ENCODE data around the gene OR6B1. TPM values are rescaled to one million over a fixed set of nuclear protein-coding genes. Genes with fewer than 3 reads are reported as not detected.

Gene OR6B1
- total RNA-seq (not detected), polyA plus RNA-seq (ENCODE audit: insufficient read length in 2 of 2) (under 1 TPM in 1 of 2 donors, not detected in 1; 0.03 TPM)
- long read RNA-seq, donor 1, result 0 reads
- long read RNA-seq, donor 2, result 0 reads
- long read RNA-seq, donor 3, result 0 reads
- long read RNA-seq, donor 4, result 0 reads

DNA sequence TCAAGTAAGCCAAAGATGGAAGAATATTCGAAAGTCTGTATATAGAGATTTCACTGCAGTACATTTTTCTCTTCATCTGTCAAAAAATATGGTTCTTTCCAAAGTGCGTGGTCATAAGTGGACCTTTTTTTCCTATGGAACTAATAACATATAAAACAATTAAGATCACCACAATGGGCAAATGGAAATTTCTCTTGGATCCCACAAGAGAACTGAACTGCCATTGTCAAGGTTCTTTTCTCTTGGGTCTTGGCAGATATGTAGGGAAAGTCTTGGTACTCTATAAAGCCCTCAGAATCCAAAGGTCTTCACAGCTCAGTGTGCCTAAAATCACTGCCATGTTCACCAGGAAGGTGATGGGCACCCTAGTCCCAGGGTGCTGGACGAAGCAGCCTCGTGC, at the start of gene OR6B1:
Gene OR6B1 (plus strand): TSS at position 301 of the 400 bp plus-strand sequence. CDS start 3,677 bp downstream, outside the sequence.
- Histone ChIP-seq H3K4me3 (ENCODE audit: low read depth, low read length) (no peak within 1 kb of the TSS), H3K4me1 (ENCODE audit: control insufficient read depth, insufficient read depth, low read length) (no peaks in the 10 kb centered on the region), H3K27me3 (ENCODE audit: control insufficient read depth, insufficient read depth, low read length) (no peaks in the 10 kb centered on the region), H3K9me3 (ENCODE audit: control insufficient read depth, insufficient read depth, low read length) (no peaks in the 10 kb centered on the region), H3K27ac (ENCODE audit: low read depth, low read length) (no peak within 1 kb of the TSS), H3K36me3 (ENCODE audit: control insufficient read depth, insufficient read depth, low read length) (no peaks in the 10 kb centered on the region)
- WGBS (ENCODE audit: insufficient coverage), result 94% methylated on average over 2 of the region's 4 CpGs
- no peak for DNase-seq (ENCODE audit: low read depth in 4 of 6, low spot score in 6 of 6)

DNA sequence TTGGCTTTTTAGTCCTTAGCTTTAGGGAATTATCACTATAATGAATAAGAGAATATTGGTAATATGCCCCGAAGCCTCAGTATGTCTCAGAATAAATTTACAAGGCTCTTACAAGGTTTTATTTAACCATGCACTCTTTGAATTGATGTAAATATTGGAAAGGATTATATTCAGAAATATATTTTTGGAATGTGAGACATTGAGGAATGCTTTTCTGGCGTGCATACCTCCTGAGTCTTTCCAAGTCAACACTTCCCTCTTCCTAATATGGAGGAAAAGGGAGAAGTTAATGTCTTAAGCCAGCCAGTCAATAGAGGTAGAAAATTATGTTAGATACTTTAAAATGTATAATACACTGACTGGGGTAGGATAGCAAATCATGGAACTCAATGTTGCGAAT, 46.7 kb upstream of the OR6B1 start:
- peak in 1 of 6 donors; percentile 12 for DNase-seq (ENCODE audit: low read depth in 4 of 6, low spot score in 6 of 6)
- no peaks in the 10 kb centered on the region for H3K36me3 ChIP-seq (ENCODE audit: control insufficient read depth, insufficient read depth, low read length)
- no peak overlapping the region for H3K27ac ChIP-seq (ENCODE audit: low read depth, low read length)
- no CpG with 5 or more reads among the region's 3 CpGs for WGBS (ENCODE audit: insufficient coverage)
- no peak overlapping the region for H3K4me3 ChIP-seq (ENCODE audit: low read depth, low read length)
- H3K9me3 ChIP-seq (ENCODE audit: control insufficient read depth, insufficient read depth, low read length), result no peaks in the 10 kb centered on the region
- H3K27me3 ChIP-seq (ENCODE audit: control insufficient read depth, insufficient read depth, low read length), result no peaks in the 10 kb centered on the region
- no peaks in the 10 kb centered on the region for H3K4me1 ChIP-seq (ENCODE audit: control insufficient read depth, insufficient read depth, low read length)

DNA sequence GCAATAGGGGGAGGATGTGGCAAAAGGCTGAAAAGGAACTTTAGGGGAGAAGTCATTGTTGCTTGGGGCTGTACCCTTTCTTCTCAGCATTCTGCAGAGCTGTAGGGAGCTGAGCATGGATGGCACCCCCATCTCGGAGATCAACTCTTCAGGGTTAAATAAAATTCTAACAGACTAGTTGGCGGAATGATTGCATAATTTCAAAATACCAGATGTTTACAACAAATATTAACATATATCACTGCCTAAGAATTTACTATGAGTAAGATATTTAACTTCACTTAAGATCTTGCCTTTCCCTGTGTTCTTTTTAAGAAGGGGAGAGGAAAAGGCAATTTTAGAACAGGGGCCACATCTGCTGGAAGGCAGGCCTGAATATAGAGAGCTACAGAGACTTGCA, 46.0 kb upstream of the OR6B1 start:
- Histone ChIP-seq H3K27me3 (ENCODE audit: control insufficient read depth, insufficient read depth, low read length) (no peaks in the 10 kb centered on the region), H3K36me3 (ENCODE audit: control insufficient read depth, insufficient read depth, low read length) (no peaks in the 10 kb centered on the region), H3K4me3 (ENCODE audit: low read depth, low read length) (no peak overlapping the region), H3K27ac (ENCODE audit: low read depth, low read length) (no peak overlapping the region), H3K9me3 (ENCODE audit: control insufficient read depth, insufficient read depth, low read length) (no peaks in the 10 kb centered on the region), H3K4me1 (ENCODE audit: control insufficient read depth, insufficient read depth, low read length) (no peaks in the 10 kb centered on the region)
- WGBS (ENCODE audit: insufficient coverage), result no CpG with 5 or more reads among the region's 2 CpGs
- no peak for DNase-seq (ENCODE audit: low read depth in 4 of 6, low spot score in 6 of 6)

DNA sequence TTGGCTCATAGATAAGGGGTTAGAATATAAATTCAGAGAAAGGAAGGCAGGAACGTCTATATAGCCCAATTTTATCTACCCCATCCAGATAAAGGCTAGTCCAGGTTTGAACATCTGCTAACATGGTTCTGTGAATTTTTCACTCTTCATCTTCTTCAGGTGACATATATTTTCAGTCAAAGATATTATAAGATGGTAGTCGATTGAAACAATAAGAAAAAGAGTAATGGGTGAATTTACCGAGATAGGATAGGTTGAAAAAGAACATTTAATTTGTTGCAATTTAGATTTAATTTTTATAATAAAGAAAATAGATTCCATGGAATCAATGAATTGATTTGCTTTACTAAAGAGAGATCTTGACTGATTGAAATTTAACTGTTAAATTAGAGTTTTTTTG, 45.6 kb upstream of the OR6B1 start, which contains the start of gene OR2F1:
Gene OR2F1 (plus strand): TSS at position 301 of the 400 bp plus-strand sequence. CDS start 5,127 bp downstream, outside the sequence.
- no peak for DNase-seq (ENCODE audit: low read depth in 4 of 6, low spot score in 6 of 6)
- H3K36me3 ChIP-seq (ENCODE audit: control insufficient read depth, insufficient read depth, low read length), result no peaks in the 10 kb centered on the region
- no peaks in the 10 kb centered on the region for H3K4me1 ChIP-seq (ENCODE audit: control insufficient read depth, insufficient read depth, low read length)
- WGBS (ENCODE audit: insufficient coverage), result no CpG with 5 or more reads among the region's 3 CpGs
- no peaks in the 10 kb centered on the region for H3K9me3 ChIP-seq (ENCODE audit: control insufficient read depth, insufficient read depth, low read length)
- no peak within 1 kb of the TSS for H3K4me3 ChIP-seq (ENCODE audit: low read depth, low read length)
- H3K27me3 ChIP-seq (ENCODE audit: control insufficient read depth, insufficient read depth, low read length), result no peaks in the 10 kb centered on the region
- H3K27ac ChIP-seq (ENCODE audit: low read depth, low read length), result no peak within 1 kb of the TSS

DNA sequence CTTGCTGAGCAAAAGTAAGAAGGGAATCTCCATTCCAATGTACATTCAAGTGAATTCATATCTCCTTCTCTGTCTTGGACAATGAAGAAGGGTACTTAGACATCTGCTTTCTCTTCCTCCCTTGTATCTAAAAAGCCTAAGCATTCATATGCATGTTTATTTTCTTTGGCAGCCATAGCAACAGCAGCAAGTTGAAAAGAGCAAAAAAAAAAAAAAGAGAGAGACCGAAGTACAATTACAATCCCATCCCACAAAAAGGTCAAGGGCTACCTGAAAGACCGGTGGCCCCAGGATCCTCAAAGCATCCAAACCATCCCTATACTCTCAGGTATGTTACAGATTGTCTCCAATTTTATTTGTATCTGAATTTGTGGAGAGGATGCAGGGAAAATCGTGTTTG, 41.3 kb upstream of the OR6B1 start:
- no peaks in the 10 kb centered on the region for H3K9me3 ChIP-seq (ENCODE audit: control insufficient read depth, insufficient read depth, low read length)
- no CpG with 5 or more reads among the region's 3 CpGs for WGBS (ENCODE audit: insufficient coverage)
- peak in 1 of 6 donors; percentile 6 for DNase-seq (ENCODE audit: low read depth in 4 of 6, low spot score in 6 of 6)

DNA sequence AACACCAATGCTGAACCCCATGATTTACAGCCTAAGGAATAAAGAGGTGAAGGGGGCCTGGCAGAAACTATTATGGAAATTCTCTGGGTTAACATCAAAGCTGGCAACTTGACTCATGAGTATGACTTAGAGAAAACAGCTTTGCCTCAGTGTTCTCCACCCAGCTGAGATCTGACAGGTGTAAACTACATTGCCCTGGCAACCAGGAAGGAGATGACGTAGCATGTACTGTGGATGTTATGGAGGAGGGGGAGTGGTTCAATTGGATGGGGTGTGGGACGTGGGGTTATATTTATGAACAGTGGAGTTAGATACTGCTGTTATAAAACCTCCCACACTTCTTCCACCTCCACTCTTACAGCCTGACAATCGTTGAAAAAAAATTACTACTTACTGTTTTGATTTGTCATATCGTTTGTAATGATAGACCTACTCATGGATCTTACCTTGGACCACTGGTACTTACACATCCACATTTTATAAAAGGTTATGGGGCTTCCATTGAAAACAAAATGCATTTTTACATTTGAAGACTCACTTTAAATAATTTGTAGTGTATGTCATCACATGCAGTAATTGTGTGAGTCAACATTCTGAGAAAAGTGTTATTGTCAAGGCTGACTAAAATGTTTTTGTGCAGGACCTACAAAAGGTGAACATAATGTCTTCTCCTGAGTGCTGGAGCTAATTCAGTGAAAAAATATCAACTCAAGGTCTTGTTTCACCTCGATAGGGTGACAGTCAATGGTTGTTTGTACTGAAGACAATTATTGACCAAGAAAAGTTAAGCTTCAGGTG, 39.1 kb upstream of the OR6B1 start:
- no peak overlapping the region for H3K4me3 ChIP-seq (ENCODE audit: low read depth, low read length)
- no peak overlapping the region for H3K27ac ChIP-seq (ENCODE audit: low read depth, low read length)
- WGBS (ENCODE audit: insufficient coverage), result 100% methylated on average over 1 of the region's 5 CpGs
- no peaks in the 10 kb centered on the region for H3K9me3 ChIP-seq (ENCODE audit: control insufficient read depth, insufficient read depth, low read length)
- DNase-seq (ENCODE audit: low read depth in 4 of 6, low spot score in 6 of 6), result no peak
- no peaks in the 10 kb centered on the region for H3K27me3 ChIP-seq (ENCODE audit: control insufficient read depth, insufficient read depth, low read length)
- no peaks in the 10 kb centered on the region for H3K36me3 ChIP-seq (ENCODE audit: control insufficient read depth, insufficient read depth, low read length)
- H3K4me1 ChIP-seq (ENCODE audit: control insufficient read depth, insufficient read depth, low read length), result no peaks in the 10 kb centered on the region

More for the DNA sequence above, 41.3 kb upstream of the OR6B1 start:
- Histone ChIP-seq H3K4me1 (ENCODE audit: control insufficient read depth, insufficient read depth, low read length) (no peaks in the 10 kb centered on the region), H3K36me3 (ENCODE audit: control insufficient read depth, insufficient read depth, low read length) (no peaks in the 10 kb centered on the region), H3K27ac (ENCODE audit: low read depth, low read length) (no peak overlapping the region), H3K27me3 (ENCODE audit: control insufficient read depth, insufficient read depth, low read length) (no peaks in the 10 kb centered on the region), H3K4me3 (ENCODE audit: low read depth, low read length) (no peak overlapping the region)

DNA sequence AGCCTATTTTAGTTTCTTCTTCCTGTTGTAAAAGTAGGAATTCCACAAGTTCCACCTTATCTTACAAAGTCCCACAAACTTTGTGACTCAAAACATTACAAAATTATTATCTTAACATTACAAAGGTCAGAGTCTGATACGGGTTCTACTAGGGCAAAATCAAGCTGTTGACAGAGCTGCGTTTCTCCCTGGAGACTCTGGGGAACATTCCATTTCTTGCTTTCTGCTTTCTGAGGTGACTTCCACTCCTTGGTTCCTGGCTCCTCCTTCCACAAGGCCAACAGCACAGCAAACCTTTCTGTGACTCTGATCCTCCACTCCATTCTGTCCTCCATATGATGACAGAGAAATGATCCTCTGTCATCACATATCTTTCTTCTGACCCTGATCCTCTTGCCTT, 34.8 kb upstream of the OR6B1 start:
- H3K36me3 ChIP-seq (ENCODE audit: control insufficient read depth, insufficient read depth, low read length), result no peaks in the 10 kb centered on the region
- no peaks in the 10 kb centered on the region for H3K27me3 ChIP-seq (ENCODE audit: control insufficient read depth, insufficient read depth, low read length)
- no peaks in the 10 kb centered on the region for H3K4me1 ChIP-seq (ENCODE audit: control insufficient read depth, insufficient read depth, low read length)
- H3K27ac ChIP-seq (ENCODE audit: low read depth, low read length), result no peak overlapping the region
- 81% methylated on average over 2 of the region's 2 CpGs for WGBS (ENCODE audit: insufficient coverage)
- H3K4me3 ChIP-seq (ENCODE audit: low read depth, low read length), result no peak overlapping the region
- DNase-seq (ENCODE audit: low read depth in 4 of 6, low spot score in 6 of 6), result no peak
- H3K9me3 ChIP-seq (ENCODE audit: control insufficient read depth, insufficient read depth, low read length), result no peaks in the 10 kb centered on the region

DNA sequence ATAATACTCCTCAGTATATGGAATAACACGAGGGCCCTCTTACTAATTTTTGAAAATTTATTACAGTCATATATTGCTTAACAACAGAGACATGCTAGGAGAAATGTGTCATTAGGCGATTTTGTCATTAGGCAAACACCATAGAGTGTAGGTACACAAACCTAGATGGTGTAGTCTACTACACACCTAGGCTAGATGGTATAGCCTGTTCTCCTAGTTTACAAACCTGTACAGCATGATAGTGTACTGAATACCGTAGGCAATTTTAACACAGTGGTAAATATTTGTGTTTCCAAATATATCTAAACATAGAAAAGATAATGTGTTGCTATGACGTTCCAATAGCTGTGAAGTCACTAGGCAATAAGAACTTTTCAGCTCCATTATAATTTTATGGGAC, 32.7 kb upstream of the OR6B1 start:
- H3K4me1 ChIP-seq (ENCODE audit: control insufficient read depth, insufficient read depth, low read length), result no peaks in the 10 kb centered on the region
- H3K27me3 ChIP-seq (ENCODE audit: control insufficient read depth, insufficient read depth, low read length), result no peaks in the 10 kb centered on the region
- no CpG with 5 or more reads among the region's 4 CpGs for WGBS (ENCODE audit: insufficient coverage)

DNA sequence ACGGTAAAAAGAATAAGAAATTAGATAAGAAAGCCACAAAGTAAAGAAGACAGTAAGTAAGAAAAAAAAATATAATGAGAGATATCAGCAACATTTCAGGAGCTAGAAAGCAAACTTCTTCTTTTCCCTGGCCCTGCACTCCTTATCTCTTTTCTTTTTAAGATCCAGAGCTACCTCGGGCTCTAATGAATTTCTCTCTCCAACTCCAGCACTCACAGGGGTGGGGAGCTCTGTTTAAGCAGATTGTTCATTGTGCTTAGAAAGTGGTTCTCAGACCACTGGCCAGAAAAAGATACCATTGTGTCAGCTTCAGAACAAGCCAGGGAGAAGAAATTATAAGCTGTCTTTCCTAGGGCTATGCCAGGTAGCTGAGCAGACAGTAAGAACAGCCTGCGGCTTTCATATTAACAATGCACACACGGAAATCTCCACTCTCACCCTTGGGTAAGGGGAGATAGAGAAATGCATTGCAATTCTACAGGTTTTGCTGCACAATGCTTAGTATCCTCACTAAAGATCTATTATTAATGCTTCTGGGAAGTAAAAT, 26.2 kb upstream of the OR6B1 start:
- Histone ChIP-seq H3K4me1 (ENCODE audit: control insufficient read depth, insufficient read depth, low read length) (no peaks in the 10 kb centered on the region), H3K27me3 (ENCODE audit: control insufficient read depth, insufficient read depth, low read length) (no peaks in the 10 kb centered on the region), H3K9me3 (ENCODE audit: control insufficient read depth, insufficient read depth, low read length) (no peaks in the 10 kb centered on the region), H3K36me3 (ENCODE audit: control insufficient read depth, insufficient read depth, low read length) (no peaks in the 10 kb centered on the region), H3K4me3 (ENCODE audit: low read depth, low read length) (no peak overlapping the region), H3K27ac (ENCODE audit: low read depth, low read length) (no peak overlapping the region)
- WGBS (ENCODE audit: insufficient coverage), result no CpG with 5 or more reads among the region's 4 CpGs
- no peak for DNase-seq (ENCODE audit: low read depth in 4 of 6, low spot score in 6 of 6)

More for the DNA sequence above, 32.7 kb upstream of the OR6B1 start:
- Histone ChIP-seq H3K36me3 (ENCODE audit: control insufficient read depth, insufficient read depth, low read length) (no peaks in the 10 kb centered on the region), H3K9me3 (ENCODE audit: control insufficient read depth, insufficient read depth, low read length) (no peaks in the 10 kb centered on the region), H3K4me3 (ENCODE audit: low read depth, low read length) (no peak overlapping the region), H3K27ac (ENCODE audit: low read depth, low read length) (no peak overlapping the region)
- no peak for DNase-seq (ENCODE audit: low read depth in 4 of 6, low spot score in 6 of 6)

DNA sequence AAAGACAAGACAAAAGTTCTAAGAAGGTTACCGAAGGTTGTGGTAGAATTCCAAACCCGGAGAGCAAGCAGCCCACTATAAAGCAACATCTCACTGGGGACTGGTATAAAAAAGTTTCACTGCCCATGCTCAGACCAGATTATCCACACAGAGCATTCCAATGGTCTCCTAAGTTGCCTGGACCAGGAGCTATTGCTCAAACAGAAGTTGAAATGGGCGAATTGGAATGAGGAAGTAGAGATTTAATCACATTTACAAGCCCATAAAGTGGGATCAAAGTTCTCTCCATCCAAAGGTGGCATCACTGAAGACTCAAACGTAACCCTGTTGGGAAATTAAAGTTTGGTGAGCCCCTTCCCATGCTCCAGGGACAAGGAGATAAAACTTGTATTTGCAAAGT, 25.7 kb upstream of the OR6B1 start:
- DNase-seq (ENCODE audit: low read depth in 4 of 6, low spot score in 6 of 6), result no peak
- no peaks in the 10 kb centered on the region for H3K36me3 ChIP-seq (ENCODE audit: control insufficient read depth, insufficient read depth, low read length)
- H3K9me3 ChIP-seq (ENCODE audit: control insufficient read depth, insufficient read depth, low read length), result no peaks in the 10 kb centered on the region
- no peak overlapping the region for H3K4me3 ChIP-seq (ENCODE audit: low read depth, low read length)
- H3K27me3 ChIP-seq (ENCODE audit: control insufficient read depth, insufficient read depth, low read length), result no peaks in the 10 kb centered on the region
- WGBS (ENCODE audit: insufficient coverage), result 86% methylated on average over 1 of the region's 4 CpGs
- H3K4me1 ChIP-seq (ENCODE audit: control insufficient read depth, insufficient read depth, low read length), result no peaks in the 10 kb centered on the region
- H3K27ac ChIP-seq (ENCODE audit: low read depth, low read length), result no peak overlapping the region

All from spinal cord (tissue), 10 donors.